ENCODE measurements around the gene CFAP46. TPM values are rescaled to one million over a fixed set of nuclear protein-coding genes. Genes with fewer than 3 reads are reported as not detected.

The CFAP46 gene
- total RNA-seq, 1 donor, result under 0.01 TPM

GRCh38 chr10:132938472-132939339 is 3.7 kb downstream of the CFAP46 start:
- no peak overlapping the region for H2AFZ ChIP-seq (ENCODE audit: low read length)
- no peaks in the 10 kb centered on the region for H4K20me1 ChIP-seq (ENCODE audit: insufficient read depth, low read length)
- no peaks in the 10 kb centered on the region for H3K79me2 ChIP-seq (ENCODE audit: insufficient read depth, low read length)
- TF ChIP-seq, protein P1, sequence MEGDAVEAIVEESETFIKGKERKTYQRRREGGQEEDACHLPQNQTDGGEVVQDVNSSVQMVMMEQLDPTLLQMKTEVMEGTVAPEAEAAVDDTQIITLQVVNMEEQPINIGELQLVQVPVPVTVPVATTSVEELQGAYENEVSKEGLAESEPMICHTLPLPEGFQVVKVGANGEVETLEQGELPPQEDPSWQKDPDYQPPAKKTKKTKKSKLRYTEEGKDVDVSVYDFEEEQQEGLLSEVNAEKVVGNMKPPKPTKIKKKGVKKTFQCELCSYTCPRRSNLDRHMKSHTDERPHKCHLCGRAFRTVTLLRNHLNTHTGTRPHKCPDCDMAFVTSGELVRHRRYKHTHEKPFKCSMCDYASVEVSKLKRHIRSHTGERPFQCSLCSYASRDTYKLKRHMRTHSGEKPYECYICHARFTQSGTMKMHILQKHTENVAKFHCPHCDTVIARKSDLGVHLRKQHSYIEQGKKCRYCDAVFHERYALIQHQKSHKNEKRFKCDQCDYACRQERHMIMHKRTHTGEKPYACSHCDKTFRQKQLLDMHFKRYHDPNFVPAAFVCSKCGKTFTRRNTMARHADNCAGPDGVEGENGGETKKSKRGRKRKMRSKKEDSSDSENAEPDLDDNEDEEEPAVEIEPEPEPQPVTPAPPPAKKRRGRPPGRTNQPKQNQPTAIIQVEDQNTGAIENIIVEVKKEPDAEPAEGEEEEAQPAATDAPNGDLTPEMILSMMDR (IDR thresholded peaks at IDR 0.05; ENCODE audit: extremely low read depth, low read depth, low read length), result peak; percentile 29
- H3K27me3 ChIP-seq (ENCODE audit: insufficient read depth, low read length), result peaks cover 7% of the 10 kb centered on the region
- H3K36me3 ChIP-seq (ENCODE audit: insufficient read depth, low read length), result no peaks in the 10 kb centered on the region
- DNase-seq (ENCODE audit: insufficient read length, low spot score, missing footprints), result peak; percentile 73
- H3K27ac ChIP-seq (ENCODE audit: low read depth, low read length), result no peak overlapping the region
- no peak overlapping the region for H3K4me2 ChIP-seq (ENCODE audit: insufficient read depth, low read length)
- no peaks in the 10 kb centered on the region for H3K9me3 ChIP-seq (ENCODE audit: low read depth, low read length)
- no peak overlapping the region for H3K4me3 ChIP-seq (ENCODE audit: insufficient read depth, low read length)
- no peaks in the 10 kb centered on the region for H3K4me1 ChIP-seq (ENCODE audit: insufficient read depth, low read length)

GRCh38 chr10:132937861-132938260 is 4.5 kb downstream of the CFAP46 start:
- Histone ChIP-seq H3K4me1 (ENCODE audit: insufficient read depth, low read length) (no peaks in the 10 kb centered on the region), H3K27me3 (ENCODE audit: insufficient read depth, low read length) (peaks cover 5% of the 10 kb centered on the region), H3K79me2 (ENCODE audit: insufficient read depth, low read length) (no peaks in the 10 kb centered on the region), H3K4me2 (ENCODE audit: insufficient read depth, low read length) (no peak overlapping the region), H4K20me1 (ENCODE audit: insufficient read depth, low read length) (no peaks in the 10 kb centered on the region), H3K27ac (ENCODE audit: low read depth, low read length) (no peak overlapping the region), H3K4me3 (ENCODE audit: insufficient read depth, low read length) (no peak overlapping the region), H3K9me3 (ENCODE audit: low read depth, low read length) (no peaks in the 10 kb centered on the region), H3K36me3 (ENCODE audit: insufficient read depth, low read length) (no peaks in the 10 kb centered on the region), H2AFZ (ENCODE audit: low read length) (no peak overlapping the region)
- TF ChIP-seq, protein P1 (IDR thresholded peaks at IDR 0.05; ENCODE audit: extremely low read depth, low read depth, low read length), result no peak
- peak; percentile 66 for DNase-seq (ENCODE audit: insufficient read length, low spot score, missing footprints)

DNA sequence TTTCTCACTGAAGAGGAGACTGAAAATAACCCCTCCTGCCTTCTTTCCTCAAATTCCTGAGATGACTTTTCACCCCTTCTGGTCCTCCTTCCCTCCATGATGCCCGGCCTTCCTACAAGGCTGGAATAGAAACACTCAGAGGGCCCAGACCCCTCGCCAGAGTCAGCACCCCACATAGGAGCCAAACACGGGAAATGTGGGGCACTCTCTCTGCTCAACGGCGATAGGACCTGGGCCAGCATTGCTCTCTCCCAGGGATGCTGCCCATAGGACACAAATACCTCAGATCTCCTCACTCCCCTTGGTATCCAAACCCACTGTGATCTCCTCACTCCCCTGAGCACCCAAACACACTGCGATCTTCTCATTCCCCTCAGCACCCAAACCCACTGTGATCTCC is 7.4 kb downstream of the CFAP46 start:
- Histone ChIP-seq H3K27ac (ENCODE audit: low read depth, low read length) (no peak overlapping the region), H3K4me1 (ENCODE audit: insufficient read depth, low read length) (no peaks in the 10 kb centered on the region), H3K27me3 (ENCODE audit: insufficient read depth, low read length) (no peaks in the 10 kb centered on the region), H3K79me2 (ENCODE audit: insufficient read depth, low read length) (no peaks in the 10 kb centered on the region), H3K36me3 (ENCODE audit: insufficient read depth, low read length) (no peaks in the 10 kb centered on the region), H3K9me3 (ENCODE audit: low read depth, low read length) (no peaks in the 10 kb centered on the region), H3K4me3 (ENCODE audit: insufficient read depth, low read length) (no peak overlapping the region), H2AFZ (ENCODE audit: low read length) (no peak overlapping the region), H3K4me2 (ENCODE audit: insufficient read depth, low read length) (no peak overlapping the region), H4K20me1 (ENCODE audit: insufficient read depth, low read length) (no peaks in the 10 kb centered on the region)
- peak; percentile 44 for DNase-seq (ENCODE audit: insufficient read length, low spot score, missing footprints)
- TF ChIP-seq, protein P1 (IDR thresholded peaks at IDR 0.05; ENCODE audit: extremely low read depth, low read depth, low read length), result no peak

DNA sequence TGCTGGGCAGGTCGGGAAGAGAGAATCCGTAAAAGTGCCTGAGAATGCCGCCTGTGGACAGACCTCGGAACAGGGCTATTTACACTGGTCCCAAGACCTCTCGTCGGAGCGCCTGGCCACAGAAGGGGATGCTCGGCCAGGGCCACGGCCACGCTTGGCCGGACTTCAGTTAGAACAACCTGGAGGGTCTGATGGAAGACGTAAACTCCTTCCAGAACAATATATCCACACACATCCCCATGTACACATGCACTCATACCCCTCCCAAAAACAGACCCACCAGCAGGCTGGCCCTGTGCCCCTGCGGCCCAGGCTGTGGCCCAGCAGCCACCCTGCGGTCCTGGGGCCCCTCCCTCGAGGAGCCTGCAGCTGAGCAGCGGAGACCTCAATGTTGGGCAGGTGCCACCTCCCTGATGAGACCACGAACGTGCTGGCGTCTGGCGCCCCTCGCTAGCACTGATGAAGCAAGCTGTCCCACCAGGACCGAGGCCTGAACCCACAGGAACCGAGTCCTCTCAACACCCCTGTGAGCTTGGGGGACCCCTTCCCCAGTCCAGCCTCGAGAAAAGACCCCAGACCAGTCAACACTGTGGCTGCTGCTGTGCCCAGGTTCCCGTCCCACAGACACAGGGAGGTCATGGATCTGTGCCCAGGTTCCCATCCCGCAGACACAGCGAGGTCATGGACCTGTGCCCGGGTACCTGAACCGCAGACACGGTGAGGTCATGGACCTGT is 8.9 kb downstream of the CFAP46 start:
- H3K4me3 ChIP-seq (ENCODE audit: insufficient read depth, low read length), result no peak overlapping the region
- no peaks in the 10 kb centered on the region for H4K20me1 ChIP-seq (ENCODE audit: insufficient read depth, low read length)
- no peaks in the 10 kb centered on the region for H3K27me3 ChIP-seq (ENCODE audit: insufficient read depth, low read length)
- TF ChIP-seq, protein P1 (IDR thresholded peaks at IDR 0.05; ENCODE audit: extremely low read depth, low read depth, low read length), result no peak
- H3K4me1 ChIP-seq (ENCODE audit: insufficient read depth, low read length), result no peaks in the 10 kb centered on the region
- H3K4me2 ChIP-seq (ENCODE audit: insufficient read depth, low read length), result no peak overlapping the region
- H3K79me2 ChIP-seq (ENCODE audit: insufficient read depth, low read length), result no peaks in the 10 kb centered on the region
- DNase-seq (ENCODE audit: insufficient read length, low spot score, missing footprints), result peak; percentile 69
- H3K36me3 ChIP-seq (ENCODE audit: insufficient read depth, low read length), result no peaks in the 10 kb centered on the region
- H2AFZ ChIP-seq (ENCODE audit: low read length), result no peak overlapping the region
- no peaks in the 10 kb centered on the region for H3K9me3 ChIP-seq (ENCODE audit: low read depth, low read length)
- no peak overlapping the region for H3K27ac ChIP-seq (ENCODE audit: low read depth, low read length)
